Neuronal stem cell (in vitro differentiated cells): ENCODE data around the gene TPRN.

ENCODE experiments used
- DNase-seq: peaks from one replicate; pipeline ENCODE4 v3.0.0-alpha.2; 2013; ENCODE audit warnings: low spot score
- H2AFZ ChIP-seq: one replicate; pipeline ENCODE4 v1.6.1; 2013; ENCODE audit warnings: mild to moderate bottlenecking, low read length, inconsistent platforms
- H2AK5ac ChIP-seq: 2 replicates; pipeline ENCODE4 v1.6.1; 2013; ENCODE audit warnings: low read depth, mild to moderate bottlenecking, inconsistent platforms, low read length, moderate library complexity, mixed read lengths
- H2BK120ac ChIP-seq: 2 replicates; pipeline ENCODE4 v1.6.1; 2013; ENCODE audit warnings: low read depth, mild to moderate bottlenecking, inconsistent platforms, low read length, moderate library complexity, mixed read lengths
- H2BK12ac ChIP-seq: one replicate; pipeline ENCODE4 v1.6.1; 2013; ENCODE audit warnings: low read length, inconsistent platforms
- H2BK15ac ChIP-seq: 2 replicates; pipeline ENCODE4 v1.6.1; 2013; ENCODE audit warnings: mild to moderate bottlenecking, low read length, inconsistent platforms, mixed read lengths
- H2BK5ac ChIP-seq: one replicate; pipeline ENCODE4 v1.6.1; 2013; ENCODE audit warnings: inconsistent platforms, mild to moderate bottlenecking, low read length, moderate library complexity
- H3K14ac ChIP-seq: one replicate; pipeline ENCODE4 v1.6.1; 2013; ENCODE audit warnings: low read length, inconsistent platforms
- H3K18ac ChIP-seq: 2 replicates; pipeline ENCODE4 v1.6.1; 2013; ENCODE audit warnings: low read length, inconsistent platforms
- H3K23ac ChIP-seq: 2 replicates; pipeline ENCODE4 v1.6.1; 2013; ENCODE audit warnings: low read depth, mild to moderate bottlenecking, mixed read lengths, low read length, inconsistent platforms; ENCODE audit not compliant: poor library complexity
- H3K27ac ChIP-seq: replicated peaks from 3 replicates; pipeline ENCODE4 v1.5.1; 2013; ENCODE audit warnings: low read length, inconsistent platforms
- H3K27me3 ChIP-seq, 3 experiments: 2 replicates each; pipeline ENCODE4 v1.6.1; 2013; ENCODE audit warnings: low read length in 3 of 3, mild to moderate bottlenecking in 2 of 3, inconsistent platforms in 1 of 3, low read depth in 1 of 3, mixed read lengths in 1 of 3, moderate library complexity in 1 of 3; ENCODE audit not compliant: control insufficient read depth in 3 of 3, insufficient read depth in 3 of 3
- H3K36me3 ChIP-seq, 2 donors: replicated peaks in 1 of 2; 2 replicates each; pipeline ENCODE4 v1.6.1; 2013; ENCODE audit warnings: low read length in 2 of 2; ENCODE audit not compliant: control insufficient read depth in 2 of 2, insufficient read depth in 2 of 2
- H3K4ac ChIP-seq: 2 replicates; pipeline ENCODE4 v1.6.1; 2013; ENCODE audit warnings: inconsistent platforms, mild to moderate bottlenecking, low read length, moderate library complexity
- H3K4me1 ChIP-seq, 2 donors: 1 replicate in 1 of 2; 2 replicates in 1 of 2; pipeline ENCODE4 v1.6.1; 2013; ENCODE audit warnings: low read length in 2 of 2, low read depth in 1 of 2; ENCODE audit not compliant: control insufficient read depth in 2 of 2, insufficient read depth in 1 of 2
- H3K4me2 ChIP-seq: one replicate; pipeline ENCODE4 v1.6.1; 2013; ENCODE audit warnings: mild to moderate bottlenecking, low read length, inconsistent platforms; ENCODE audit not compliant: insufficient read depth, poor library complexity, severe bottlenecking
- H3K4me3 ChIP-seq, 2 donors: 2 replicates each; pipeline ENCODE4 v1.5.1; 2013; ENCODE audit warnings: low read length in 2 of 2, mild to moderate bottlenecking in 2 of 2, inconsistent platforms in 1 of 2, moderate library complexity in 1 of 2
- H3K79me1 ChIP-seq: one replicate; pipeline ENCODE4 v1.6.1; 2013; ENCODE audit warnings: low read depth, mild to moderate bottlenecking, inconsistent platforms, low read length, moderate library complexity
- H3K9ac ChIP-seq: one replicate; pipeline ENCODE4 v1.6.1; 2013; ENCODE audit warnings: mild to moderate bottlenecking, low read depth, low read length, inconsistent platforms; ENCODE audit not compliant: poor library complexity
- H3K9me3 ChIP-seq, 2 donors: replicated peaks in 1 of 2; 2 replicates each; pipeline versions ENCODE3 to v1.6.1; 2013; ENCODE audit warnings: low read length in 2 of 2, mild to moderate bottlenecking in 2 of 2, inconsistent platforms in 1 of 2, low read depth in 1 of 2, mixed read lengths in 1 of 2, moderate library complexity in 1 of 2; ENCODE audit not compliant: control insufficient read depth in 2 of 2, insufficient read depth in 1 of 2
- H4K8ac ChIP-seq: one replicate; pipeline ENCODE4 v1.6.1; 2013; ENCODE audit warnings: low read depth, mild to moderate bottlenecking, inconsistent platforms, low read length, moderate library complexity
- H4K91ac ChIP-seq: one replicate; pipeline ENCODE4 v1.6.1; 2013; ENCODE audit warnings: low read length, low read depth, mild to moderate bottlenecking, inconsistent platforms; ENCODE audit not compliant: poor library complexity
- WGBS, 2 donors: extraction: QIAGEN DNeasy Blood & Tissue Kit; methylation state at CpG; one replicate each; pipeline ENCODE4 v1.1.7; 2013; ENCODE audit warnings: missing lambda C conversion rate in 2 of 2, mixed read lengths in 1 of 2; ENCODE audit not compliant: insufficient read length in 2 of 2, insufficient replicate concordance in 1 of 2; ENCODE audit errors: extremely low coverage in 2 of 2; 5-methylcytosine and 5-hydroxymethylcytosine counted together

TPRN gene

GRCh38 chr9:137237759-137238726, 37.5 kb upstream of the TPRN start:
- H4K91ac ChIP-seq = no peak overlapping the region
- H2BK5ac ChIP-seq = no peak overlapping the region
- H3K4me2 ChIP-seq = no peak overlapping the region
- no peak overlapping the region for H3K18ac ChIP-seq
- no peak overlapping the region for H2AFZ ChIP-seq
- peak overlapping the region; percentile 52 for H4K8ac ChIP-seq
- H2BK120ac ChIP-seq = no peak overlapping the region
- peaks cover 23 to 24% of the 10 kb centered on the region in 2 donors for H3K4me1 ChIP-seq
- H3K27me3 ChIP-seq = no peaks in the 10 kb centered on the region
- peak overlapping the region; percentile 38 for H3K9ac ChIP-seq
- no peak overlapping the region for H3K4me3 ChIP-seq
- no peak overlapping the region for H3K27ac ChIP-seq
- H2BK12ac ChIP-seq = no peak overlapping the region
- no peak overlapping the region for H3K14ac ChIP-seq
- peak overlapping the region; percentile 100 for H2AK5ac ChIP-seq
- H2BK15ac ChIP-seq = peak overlapping the region; percentile 43
- no peaks in the 10 kb centered on the region for H3K9me3 ChIP-seq
- H3K4ac ChIP-seq = no peak overlapping the region
- peaks cover 11 to 19% of the 10 kb centered on the region in 2 donors for H3K36me3 ChIP-seq
- DNase-seq = no peak
- H3K79me1 ChIP-seq = peaks cover 24% of the 10 kb centered on the region
- no CpG with 5 or more reads among the region's 13 CpGs for WGBS, 2 donors
- H3K23ac ChIP-seq = peak overlapping the region; percentile 89

GRCh38 chr9:137236936-137237421, 36.4 kb upstream of the TPRN start:
- H3K4me2 ChIP-seq = peak overlapping the region; percentile 14
- H3K27ac ChIP-seq = no peak overlapping the region
- WGBS, 2 donors = no CpG with 5 or more reads among the region's 11 CpGs
- H3K4me1 ChIP-seq = peaks cover 15% of the 10 kb centered on the region in 2 donors
- peak overlapping the region; percentile 98 for H2BK15ac ChIP-seq
- peak overlapping the region; percentile 56 for H3K14ac ChIP-seq
- peak overlapping the region; percentile 100 for H2AK5ac ChIP-seq
- peak overlapping the region; percentile 73 for H2BK12ac ChIP-seq
- no peak overlapping the region for H2AFZ ChIP-seq
- peak overlapping the region; percentile 97 for H2BK5ac ChIP-seq
- no peak overlapping the region for H4K91ac ChIP-seq
- H4K8ac ChIP-seq = no peak overlapping the region
- no peak overlapping the region for H2BK120ac ChIP-seq
- peaks cover 0 to 2% (median 0%) of the 10 kb centered on the region in 3 experiments for H3K27me3 ChIP-seq
- H3K36me3 ChIP-seq = peaks cover 0 to 9% of the 10 kb centered on the region in 2 donors
- peaks cover 15% of the 10 kb centered on the region for H3K79me1 ChIP-seq
- H3K4me3 ChIP-seq = peak overlapping the region in 1 of 2 donors; percentile 46
- no peak for DNase-seq
- peak overlapping the region; percentile 60 for H3K9ac ChIP-seq
- H3K4ac ChIP-seq = peak overlapping the region; percentile 66
- peak overlapping the region; percentile 95 for H3K18ac ChIP-seq
- no peaks in the 10 kb centered on the region for H3K9me3 ChIP-seq
- peak overlapping the region; percentile 89 for H3K23ac ChIP-seq

- Histone ChIP-seq H4K8ac (no peak overlapping the region), H3K23ac (peak overlapping the region; percentile 89), H2BK5ac (peak overlapping the region; percentile 97), H2BK12ac (peak overlapping the region; percentile 73), H2BK120ac (no peak overlapping the region), H3K27ac (no peak overlapping the region), H3K4me2 (peak overlapping the region; percentile 25), H3K79me1 (peaks cover 12% of the 10 kb centered on the region), H3K14ac (peak overlapping the region; percentile 56), H4K91ac (no peak overlapping the region), H3K4ac (peak overlapping the region; percentile 66), H3K4me1 (peaks cover 15% of the 10 kb centered on the region in 2 donors), H3K18ac (peak overlapping the region; percentile 95), H2BK15ac (peak overlapping the region; percentile 98), H3K9ac (peak overlapping the region; percentile 70), H3K9me3 (no peaks in the 10 kb centered on the region), H2AK5ac (peak overlapping the region; percentile 100), H2AFZ (no peak overlapping the region), H3K36me3 (peaks cover 0 to 5% of the 10 kb centered on the region in 2 donors), H3K27me3 (peaks cover 0 to 3% (median 0%) of the 10 kb centered on the region in 3 experiments), H3K4me3 (peak overlapping the region in 1 of 2 donors; percentile 46)
- WGBS, 2 donors = no CpG with 5 or more reads among the region's 31 CpGs
- DNase-seq = peak; percentile 84
Measured at GRCh38 chr9:137236238-137236935, 35.8 kb upstream of the TPRN start.
